ENCODE results near the gene FAM180A.
"Not testable (repeated sequence)": the region's sequence is repeated elsewhere in the genome, so short reads cannot be mapped to it uniquely, and the experiment has no call there.

The FAM180A gene

GRCh38 chr7:135697276-135698049, 51.1 kb downstream of the FAM180A start:
- no peak overlapping the region for H3K27ac ChIP-seq (ENCODE audit: low read depth, low read length)
- H3K9ac ChIP-seq (ENCODE audit: low read length) = no peak overlapping the region
- no peaks in the 10 kb centered on the region for H3K27me3 ChIP-seq (ENCODE audit: control insufficient read depth, insufficient read depth, low read length)
- H3K4me3 ChIP-seq (ENCODE audit: low read depth, low read length) = no peak overlapping the region
- H3K4me1 ChIP-seq (ENCODE audit: control insufficient read depth, insufficient read depth, low read length) = peaks cover 5% of the 10 kb centered on the region; the same call in 1 of the 2 replicates
- no peaks in the 10 kb centered on the region for H3K9me3 ChIP-seq (ENCODE audit: control insufficient read depth, insufficient read depth, low read depth, low read length)
- no peaks in the 10 kb centered on the region for H3K36me3 ChIP-seq (ENCODE audit: control insufficient read depth, insufficient read depth, low read length)

GRCh38 chr7:135693558-135693957, 55.1 kb downstream of the FAM180A start:
- Histone ChIP-seq H3K9me3 (ENCODE audit: control insufficient read depth, insufficient read depth, low read depth, low read length) (no peaks in the 10 kb centered on the region), H3K36me3 (ENCODE audit: control insufficient read depth, insufficient read depth, low read length) (peaks cover 8% of the 10 kb centered on the region), H3K4me3 (ENCODE audit: low read depth, low read length) (no peak overlapping the region), H3K4me1 (ENCODE audit: control insufficient read depth, insufficient read depth, low read length) (peaks cover 5% of the 10 kb centered on the region; the same call in 1 of the 2 replicates), H3K9ac (ENCODE audit: low read length) (no peak overlapping the region), H3K27ac (ENCODE audit: low read depth, low read length) (no peak overlapping the region), H3K27me3 (ENCODE audit: control insufficient read depth, insufficient read depth, low read length) (no peaks in the 10 kb centered on the region)

GRCh38 chr7:135692606-135693005, 56.0 kb downstream of the FAM180A start:
- H3K9ac ChIP-seq (ENCODE audit: low read length); H3K36me3 ChIP-seq (ENCODE audit: control insufficient read depth, insufficient read depth, low read length); H3K4me3 ChIP-seq (ENCODE audit: low read depth, low read length); H3K27me3 ChIP-seq (ENCODE audit: control insufficient read depth, insufficient read depth, low read length); H3K9me3 ChIP-seq (ENCODE audit: control insufficient read depth, insufficient read depth, low read depth, low read length); H3K4me1 ChIP-seq (ENCODE audit: control insufficient read depth, insufficient read depth, low read length); H3K27ac ChIP-seq (ENCODE audit: low read depth, low read length): not testable (repeated sequence)

- Histone ChIP-seq H3K9me3 (ENCODE audit: control insufficient read depth, insufficient read depth, low read depth, low read length) (no peaks in the 10 kb centered on the region), H3K27ac (ENCODE audit: low read depth, low read length) (no peak overlapping the region), H3K9ac (ENCODE audit: low read length) (no peak overlapping the region), H3K36me3 (ENCODE audit: control insufficient read depth, insufficient read depth, low read length) (peaks cover 9% of the 10 kb centered on the region), H3K4me3 (ENCODE audit: low read depth, low read length) (no peak overlapping the region), H3K4me1 (ENCODE audit: control insufficient read depth, insufficient read depth, low read length) (no peaks in the 10 kb centered on the region), H3K27me3 (ENCODE audit: control insufficient read depth, insufficient read depth, low read length) (no peaks in the 10 kb centered on the region)
These were observed 56.6 kb downstream of the FAM180A start for GRCh38 chr7:135692055-135692454.

GRCh38 chr7:135690566-135690965, 58.0 kb downstream of the FAM180A start:
- H3K27ac ChIP-seq (ENCODE audit: low read depth, low read length) = no peak overlapping the region

GRCh38 chr7:135687466-135687865, 61.1 kb downstream of the FAM180A start:
- Histone ChIP-seq H3K27me3 (ENCODE audit: control insufficient read depth, insufficient read depth, low read length) (no peaks in the 10 kb centered on the region), H3K9ac (ENCODE audit: low read length) (no peak overlapping the region), H3K36me3 (ENCODE audit: control insufficient read depth, insufficient read depth, low read length) (peaks cover 10% of the 10 kb centered on the region), H3K9me3 (ENCODE audit: control insufficient read depth, insufficient read depth, low read depth, low read length) (no peaks in the 10 kb centered on the region), H3K4me1 (ENCODE audit: control insufficient read depth, insufficient read depth, low read length) (peaks cover 8% of the 10 kb centered on the region; the same call in 1 of the 2 replicates), H3K27ac (ENCODE audit: low read depth, low read length) (no peak overlapping the region), H3K4me3 (ENCODE audit: low read depth, low read length) (no peak overlapping the region)

More at GRCh38 chr7:135690566-135690965, 58.0 kb downstream of the FAM180A start:
- H3K9ac ChIP-seq (ENCODE audit: low read length) = no peak overlapping the region
- no peak overlapping the region for H3K4me3 ChIP-seq (ENCODE audit: low read depth, low read length)
- no peaks in the 10 kb centered on the region for H3K9me3 ChIP-seq (ENCODE audit: control insufficient read depth, insufficient read depth, low read depth, low read length)
- H3K4me1 ChIP-seq (ENCODE audit: control insufficient read depth, insufficient read depth, low read length) = no peaks in the 10 kb centered on the region
- H3K27me3 ChIP-seq (ENCODE audit: control insufficient read depth, insufficient read depth, low read length) = no peaks in the 10 kb centered on the region
- peaks cover 10% of the 10 kb centered on the region for H3K36me3 ChIP-seq (ENCODE audit: control insufficient read depth, insufficient read depth, low read length)

- peaks cover 5% of the 10 kb centered on the region; the same call in 1 of the 2 replicates for H3K36me3 ChIP-seq (ENCODE audit: control insufficient read depth, insufficient read depth, low read length)
- H3K27ac ChIP-seq (ENCODE audit: low read depth, low read length) = no peak overlapping the region
- no peaks in the 10 kb centered on the region for H3K27me3 ChIP-seq (ENCODE audit: control insufficient read depth, insufficient read depth, low read length)
- peaks cover 8% of the 10 kb centered on the region; the same call in 1 of the 2 replicates for H3K4me1 ChIP-seq (ENCODE audit: control insufficient read depth, insufficient read depth, low read length)
- no peaks in the 10 kb centered on the region for H3K9me3 ChIP-seq (ENCODE audit: control insufficient read depth, insufficient read depth, low read depth, low read length)
- no peak overlapping the region for H3K9ac ChIP-seq (ENCODE audit: low read length)
- no peak overlapping the region for H3K4me3 ChIP-seq (ENCODE audit: low read depth, low read length)
These were observed 63.1 kb downstream of the FAM180A start for GRCh38 chr7:135685306-135686084.

GRCh38 chr7:135684699-135685098, 63.9 kb downstream of the FAM180A start:
- H3K9ac ChIP-seq (ENCODE audit: low read length) = no peak overlapping the region
- H3K36me3 ChIP-seq (ENCODE audit: control insufficient read depth, insufficient read depth, low read length) = peaks cover 5% of the 10 kb centered on the region; the same call in 1 of the 2 replicates
- H3K4me1 ChIP-seq (ENCODE audit: control insufficient read depth, insufficient read depth, low read length) = peaks cover 8% of the 10 kb centered on the region; the same call in 1 of the 2 replicates
- H3K27me3 ChIP-seq (ENCODE audit: control insufficient read depth, insufficient read depth, low read length) = no peaks in the 10 kb centered on the region
- no peak overlapping the region for H3K4me3 ChIP-seq (ENCODE audit: low read depth, low read length)
- H3K27ac ChIP-seq (ENCODE audit: low read depth, low read length) = no peak overlapping the region
- no peaks in the 10 kb centered on the region for H3K9me3 ChIP-seq (ENCODE audit: control insufficient read depth, insufficient read depth, low read depth, low read length)

- Histone ChIP-seq H3K9ac (ENCODE audit: low read length) (no peak overlapping the region), H3K36me3 (ENCODE audit: control insufficient read depth, insufficient read depth, low read length) (peaks cover 5% of the 10 kb centered on the region; the same call in 1 of the 2 replicates), H3K4me3 (ENCODE audit: low read depth, low read length) (no peak overlapping the region), H3K27ac (ENCODE audit: low read depth, low read length) (no peak overlapping the region), H3K9me3 (ENCODE audit: control insufficient read depth, insufficient read depth, low read depth, low read length) (no peaks in the 10 kb centered on the region), H3K27me3 (ENCODE audit: control insufficient read depth, insufficient read depth, low read length) (no peaks in the 10 kb centered on the region), H3K4me1 (ENCODE audit: control insufficient read depth, insufficient read depth, low read length) (peaks cover 8% of the 10 kb centered on the region; the same call in 1 of the 2 replicates)
These were observed 64.5 kb downstream of the FAM180A start for GRCh38 chr7:135684136-135684535.

GRCh38 chr7:135683609-135684008, 65.0 kb downstream of the FAM180A start:
- H3K36me3 ChIP-seq (ENCODE audit: control insufficient read depth, insufficient read depth, low read length) = peaks cover 3% of the 10 kb centered on the region; the same call in 1 of the 2 replicates
- no peaks in the 10 kb centered on the region for H3K27me3 ChIP-seq (ENCODE audit: control insufficient read depth, insufficient read depth, low read length)
- H3K9me3 ChIP-seq (ENCODE audit: control insufficient read depth, insufficient read depth, low read depth, low read length) = no peaks in the 10 kb centered on the region
- H3K9ac ChIP-seq (ENCODE audit: low read length) = no peak overlapping the region
- H3K4me1 ChIP-seq (ENCODE audit: control insufficient read depth, insufficient read depth, low read length) = peaks cover 8% of the 10 kb centered on the region; the same call in 1 of the 2 replicates
- no peak overlapping the region for H3K4me3 ChIP-seq (ENCODE audit: low read depth, low read length)
- H3K27ac ChIP-seq (ENCODE audit: low read depth, low read length) = no peak overlapping the region

- Histone ChIP-seq H3K27ac (ENCODE audit: low read depth, low read length) (no peak overlapping the region), H3K4me1 (ENCODE audit: control insufficient read depth, insufficient read depth, low read length) (peaks cover 8% of the 10 kb centered on the region; the same call in 1 of the 2 replicates), H3K9ac (ENCODE audit: low read length) (no peak overlapping the region), H3K9me3 (ENCODE audit: control insufficient read depth, insufficient read depth, low read depth, low read length) (no peaks in the 10 kb centered on the region), H3K36me3 (ENCODE audit: control insufficient read depth, insufficient read depth, low read length) (peaks cover 7% of the 10 kb centered on the region), H3K4me3 (ENCODE audit: low read depth, low read length) (no peak overlapping the region), H3K27me3 (ENCODE audit: control insufficient read depth, insufficient read depth, low read length) (no peaks in the 10 kb centered on the region)
These were observed 66.4 kb downstream of the FAM180A start for GRCh38 chr7:135682191-135682590.

Data from HUES6 (cell line).